ENCODE data around the gene IPMK.

DNA sequence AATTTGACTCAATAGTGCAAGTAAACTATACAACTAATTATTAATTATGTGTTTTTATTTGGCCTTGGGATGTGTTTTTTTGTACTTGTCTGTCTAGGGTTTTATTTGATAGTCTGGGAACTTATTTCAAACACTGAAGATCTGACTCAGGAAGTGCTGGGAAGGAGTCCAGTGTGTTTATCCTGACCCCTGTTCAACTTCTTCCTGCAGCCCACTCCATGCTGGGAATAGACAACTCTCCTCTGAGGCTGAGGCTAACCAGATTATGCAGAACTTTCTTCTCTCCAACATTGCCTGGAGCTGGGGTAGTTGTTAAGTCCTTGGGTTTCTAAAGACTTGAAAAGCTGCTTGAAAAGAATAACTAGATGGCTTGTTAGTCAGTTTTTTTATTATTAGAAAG, 8.2 kb upstream of the IPMK start:
- TF ChIP-seq ISL1 (CRISPR knock-in tag; IDR thresholded peaks at IDR 0.05) (no peak), ZFP3 (CRISPR knock-in tag; IDR thresholded peaks at IDR 0.05) (no peak), ZNF70 (CRISPR knock-in tag; IDR thresholded peaks at IDR 0.05) (no peak), TCF4 (CRISPR knock-in tag; IDR thresholded peaks at IDR 0.05; ENCODE audit: borderline replicate concordance) (no peak), CSDC2 (CRISPR knock-in tag; IDR thresholded peaks at IDR 0.05) (no peak), BACH2 (CRISPR knock-in tag; IDR thresholded peaks at IDR 0.05; ENCODE audit: borderline replicate concordance) (no peak), OSR1 (CRISPR knock-in tag; IDR thresholded peaks at IDR 0.05) (no peak), ZFP30 (CRISPR knock-in tag; IDR thresholded peaks at IDR 0.05) (no peak), RARB (CRISPR knock-in tag; IDR thresholded peaks at IDR 0.05) (no peak), PPARA (CRISPR knock-in tag; IDR thresholded peaks at IDR 0.05; ENCODE audit: borderline replicate concordance) (no peak)
- TF ChIP-seq, protein P1, sequence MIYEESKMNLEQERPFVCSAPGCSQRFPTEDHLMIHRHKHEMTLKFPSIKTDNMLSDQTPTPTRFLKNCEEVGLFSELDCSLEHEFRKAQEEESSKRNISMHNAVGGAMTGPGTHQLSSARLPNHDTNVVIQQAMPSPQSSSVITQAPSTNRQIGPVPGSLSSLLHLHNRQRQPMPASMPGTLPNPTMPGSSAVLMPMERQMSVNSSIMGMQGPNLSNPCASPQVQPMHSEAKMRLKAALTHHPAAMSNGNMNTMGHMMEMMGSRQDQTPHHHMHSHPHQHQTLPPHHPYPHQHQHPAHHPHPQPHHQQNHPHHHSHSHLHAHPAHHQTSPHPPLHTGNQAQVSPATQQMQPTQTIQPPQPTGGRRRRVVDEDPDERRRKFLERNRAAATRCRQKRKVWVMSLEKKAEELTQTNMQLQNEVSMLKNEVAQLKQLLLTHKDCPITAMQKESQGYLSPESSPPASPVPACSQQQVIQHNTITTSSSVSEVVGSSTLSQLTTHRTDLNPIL (CRISPR knock-in tag; IDR thresholded peaks at IDR 0.05; ENCODE audit: low read depth): no peak
- TF ChIP-seq, protein P2, sequence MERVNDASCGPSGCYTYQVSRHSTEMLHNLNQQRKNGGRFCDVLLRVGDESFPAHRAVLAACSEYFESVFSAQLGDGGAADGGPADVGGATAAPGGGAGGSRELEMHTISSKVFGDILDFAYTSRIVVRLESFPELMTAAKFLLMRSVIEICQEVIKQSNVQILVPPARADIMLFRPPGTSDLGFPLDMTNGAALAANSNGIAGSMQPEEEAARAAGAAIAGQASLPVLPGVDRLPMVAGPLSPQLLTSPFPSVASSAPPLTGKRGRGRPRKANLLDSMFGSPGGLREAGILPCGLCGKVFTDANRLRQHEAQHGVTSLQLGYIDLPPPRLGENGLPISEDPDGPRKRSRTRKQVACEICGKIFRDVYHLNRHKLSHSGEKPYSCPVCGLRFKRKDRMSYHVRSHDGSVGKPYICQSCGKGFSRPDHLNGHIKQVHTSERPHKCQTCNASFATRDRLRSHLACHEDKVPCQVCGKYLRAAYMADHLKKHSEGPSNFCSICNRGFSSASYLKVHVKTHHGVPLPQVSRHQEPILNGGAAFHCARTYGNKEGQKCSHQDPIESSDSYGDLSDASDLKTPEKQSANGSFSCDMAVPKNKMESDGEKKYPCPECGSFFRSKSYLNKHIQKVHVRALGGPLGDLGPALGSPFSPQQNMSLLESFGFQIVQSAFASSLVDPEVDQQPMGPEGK (CRISPR knock-in tag; IDR thresholded peaks at IDR 0.05; ENCODE audit: borderline replicate concordance): no peak
